Transverse colon (tissue), 4 donors: ENCODE data around the gene SUPV3L1.

Experiments used
- EP300 ChIP-seq: sonication (generic); formaldehyde crosslinking; IDR thresholded peaks from one replicate; pipeline ENCODE4 v1.6.1; 2017; ENCODE audit warnings: antibody characterized with exemption, low read depth
- POLR2A ChIP-seq: fragments of 450-650 bp; IDR thresholded peaks from one replicate; pipeline ENCODE4 v1.6.1; 2016; ENCODE audit warnings: antibody characterized with exemption, mild to moderate bottlenecking, moderate library complexity
- POLR2AphosphoS5 ChIP-seq, 3 donors: sonication (generic); formaldehyde crosslinking; IDR thresholded peaks; one replicate each; pipeline ENCODE4 v1.6.1; 2016; ENCODE audit warnings: antibody characterized with exemption in 3 of 3
- TF ChIP-seq, protein P1 (sequence below), 5 experiments: fragments of 200-600 bp in 3 of 5; fragments of 450-650 bp in 2 of 5; sonication (generic) in 3 of 5; IDR thresholded peaks; 1 replicate in 2 of 5; 2 replicates in 3 of 5; pipeline ENCODE4 v1.5.1; 2016 to 2017; ENCODE audit warnings: antibody characterized with exemption in 5 of 5, inconsistent platforms in 3 of 5, mild to moderate bottlenecking in 2 of 5, moderate library complexity in 1 of 5

DNA sequence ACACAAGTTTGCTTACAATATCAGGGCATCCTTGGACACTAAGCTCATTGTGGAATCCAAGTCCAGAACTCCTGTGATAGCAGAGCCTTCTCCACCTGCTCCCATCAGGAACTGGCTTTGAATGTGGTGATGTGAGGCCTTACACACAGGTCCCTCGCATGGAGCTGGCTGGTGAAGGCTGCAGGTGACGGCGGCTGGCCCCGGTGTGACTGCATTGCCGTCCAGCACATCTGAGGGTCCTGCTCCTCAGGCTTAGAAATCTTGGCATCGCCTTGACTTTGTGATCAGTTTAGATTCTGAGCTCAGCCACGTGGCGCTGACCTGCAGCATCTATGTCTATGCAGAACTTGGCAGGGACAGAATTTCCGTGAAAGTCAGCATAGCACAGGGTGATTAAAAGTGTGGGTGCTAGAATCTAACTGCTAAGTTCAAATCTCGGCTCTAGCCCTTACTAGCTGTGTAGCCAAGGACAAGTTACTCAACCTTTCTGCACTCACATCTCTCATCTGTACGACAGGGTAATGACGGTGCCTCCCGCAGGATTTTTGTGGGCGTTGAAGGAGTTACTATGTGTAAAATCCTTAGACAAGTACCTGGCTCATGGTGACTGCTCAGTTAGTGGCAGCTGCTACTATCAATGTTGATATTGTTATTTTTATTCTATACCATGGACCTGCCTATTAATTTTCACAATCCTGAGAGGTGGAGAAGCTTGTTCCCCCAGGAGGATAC lies 66.7 kb downstream of the SUPV3L1 start:
- no peak for TF ChIP-seq POLR2AphosphoS5 (IDR thresholded peaks at IDR 0.05)
- TF ChIP-seq, protein P1, sequence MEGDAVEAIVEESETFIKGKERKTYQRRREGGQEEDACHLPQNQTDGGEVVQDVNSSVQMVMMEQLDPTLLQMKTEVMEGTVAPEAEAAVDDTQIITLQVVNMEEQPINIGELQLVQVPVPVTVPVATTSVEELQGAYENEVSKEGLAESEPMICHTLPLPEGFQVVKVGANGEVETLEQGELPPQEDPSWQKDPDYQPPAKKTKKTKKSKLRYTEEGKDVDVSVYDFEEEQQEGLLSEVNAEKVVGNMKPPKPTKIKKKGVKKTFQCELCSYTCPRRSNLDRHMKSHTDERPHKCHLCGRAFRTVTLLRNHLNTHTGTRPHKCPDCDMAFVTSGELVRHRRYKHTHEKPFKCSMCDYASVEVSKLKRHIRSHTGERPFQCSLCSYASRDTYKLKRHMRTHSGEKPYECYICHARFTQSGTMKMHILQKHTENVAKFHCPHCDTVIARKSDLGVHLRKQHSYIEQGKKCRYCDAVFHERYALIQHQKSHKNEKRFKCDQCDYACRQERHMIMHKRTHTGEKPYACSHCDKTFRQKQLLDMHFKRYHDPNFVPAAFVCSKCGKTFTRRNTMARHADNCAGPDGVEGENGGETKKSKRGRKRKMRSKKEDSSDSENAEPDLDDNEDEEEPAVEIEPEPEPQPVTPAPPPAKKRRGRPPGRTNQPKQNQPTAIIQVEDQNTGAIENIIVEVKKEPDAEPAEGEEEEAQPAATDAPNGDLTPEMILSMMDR (IDR thresholded peaks at IDR 0.05), result no peak
- TF ChIP-seq POLR2A, result no peak
- TF ChIP-seq EP300, result no peak
